GM12891 (cell line): ENCODE results near the gene IL17A.

Experiments
- POLR2A ChIP-seq: IDR thresholded peaks from 2 replicates; pipeline ENCODE4 v1.6.1; 2011; ENCODE audit warnings: low read depth, low read length, control low read depth
- POLR2AphosphoS5 ChIP-seq: IDR thresholded peaks from 2 replicates; pipeline ENCODE4 v1.6.1; 2011; ENCODE audit warnings: low read depth, low read length, control low read depth
- TAF1 ChIP-seq: IDR thresholded peaks from 2 replicates; pipeline ENCODE4 v1.6.1; 2011; ENCODE audit warnings: low read depth, low read length, control low read depth

GRCh38 chr6:52157301-52157941 is 28.8 kb upstream of the IL17A start:
- no peak for TF ChIP-seq POLR2A
- TF ChIP-seq POLR2AphosphoS5, result no peak
- no peak for TF ChIP-seq TAF1
